Stomach (tissue), 9 donors: ENCODE results near the gene CSMD2. TPM values are rescaled to one million over a fixed set of nuclear protein-coding genes. Genes with fewer than 3 reads are reported as not detected.

ENCODE experiments used
- DNase-seq, 2 donors: peaks; one replicate each; pipeline versions ENCODE4 v3.0.0 to v3.0.0-alpha.2; 2013 to 2019
- H3K27ac ChIP-seq, 5 donors: fragments of 200-600 bp in 4 of 5; sonication (generic) in 4 of 5; one replicate each; pipeline ENCODE4 v1.5.1; 2013 to 2019; ENCODE audit warnings: mild to moderate bottlenecking in 1 of 5, moderate library complexity in 1 of 5
- H3K27me3 ChIP-seq, 3 donors: fragments of 200-600 bp; sonication (generic); one replicate each; pipeline ENCODE4 v1.5.1; 2017 to 2019; ENCODE audit warnings: mixed run types in 1 of 3
- H3K36me3 ChIP-seq, 4 donors: fragments of 200-600 bp; sonication (generic); 1 replicate in 3 of 4; 2 replicates in 1 of 4; pipeline ENCODE4 v1.5.1; 2016 to 2019
- H3K4me1 ChIP-seq, 4 donors: fragments of 200-600 bp; sonication (generic); one replicate each; pipeline ENCODE4 v1.5.1; 2016 to 2019
- H3K4me3 ChIP-seq, 4 donors: fragments of 200-600 bp; sonication (generic) in 3 of 4; one replicate each; pipeline ENCODE4 v1.5.1; 2016 to 2019; ENCODE audit warnings: mild to moderate bottlenecking in 1 of 4
- H3K9me3 ChIP-seq, 4 donors: fragments of 200-600 bp; sonication (generic); one replicate each; pipeline ENCODE4 v1.5.1; 2016 to 2019
- EP300 ChIP-seq: sonication (generic); formaldehyde crosslinking; IDR thresholded peaks from one replicate; pipeline ENCODE4 v1.6.1; 2017; ENCODE audit warnings: antibody characterized with exemption
- POLR2A ChIP-seq, 4 donors: fragments of 450-650 bp; IDR thresholded peaks; one replicate each; pipeline ENCODE4 v1.6.1; 2016; ENCODE audit warnings: antibody characterized with exemption in 4 of 4, control low read depth in 2 of 4, mild to moderate bottlenecking in 1 of 4, moderate library complexity in 1 of 4
- POLR2AphosphoS5 ChIP-seq, 3 donors: sonication (generic); formaldehyde crosslinking; IDR thresholded peaks; one replicate each; pipeline ENCODE4 v1.6.1; 2016; ENCODE audit warnings: antibody characterized with exemption in 3 of 3
- WGBS, 5 donors: extraction: QIAGEN DNeasy Blood & Tissue Kit in 3 of 5; methylation state at CpG; one replicate each; pipeline versions ENCODE4 v1.1.5 to v1.1.7; 2013 to 2018; 5-methylcytosine and 5-hydroxymethylcytosine counted together
- intact Hi-C: fragments of 100-400 bp; cut with DNase I; formaldehyde crosslinking; loops from one replicate; pipeline ENCODE4 v1.15.1; 2023; ENCODE audit warnings: low total_unique reads
- polyA plus RNA-seq, 3 donors: library from polyadenylated mRNA; stranded (reverse); fragments of 200-250 nt; gene quantifications; one replicate each; pipeline ENCODE4 v1.2.3, GENCODE V29; 2013
- total RNA-seq, 5 donors: library from RNA; depleted of rRNA; stranded (reverse); fragments of >200 nt; gene quantifications; one replicate each; pipeline versions ENCODE4 v1.1.0 to v1.2.3, GENCODE V29; 2014 to 2016
- TF ChIP-seq, protein P1 (sequence below), 7 experiments: fragments of 450-650 bp in 4 of 7; fragments of 200-600 bp in 3 of 7; sonication (generic) in 3 of 7; IDR thresholded peaks; one replicate each; pipeline ENCODE4 v1.5.1; 2016 to 2019; ENCODE audit warnings: antibody characterized with exemption in 7 of 7, control low read depth in 2 of 7, mild to moderate bottlenecking in 1 of 7
- donor health status: healthy with polysubstance abuse.
- donor health status: Bipolar disorder and iron deficiency.
- donor health status: healthy.

CSMD2 gene
- total and polyA plus RNA-seq, 8 donors: 0.10 to 3.5 (median 0.37) TPM; not detected in 1

DNA sequence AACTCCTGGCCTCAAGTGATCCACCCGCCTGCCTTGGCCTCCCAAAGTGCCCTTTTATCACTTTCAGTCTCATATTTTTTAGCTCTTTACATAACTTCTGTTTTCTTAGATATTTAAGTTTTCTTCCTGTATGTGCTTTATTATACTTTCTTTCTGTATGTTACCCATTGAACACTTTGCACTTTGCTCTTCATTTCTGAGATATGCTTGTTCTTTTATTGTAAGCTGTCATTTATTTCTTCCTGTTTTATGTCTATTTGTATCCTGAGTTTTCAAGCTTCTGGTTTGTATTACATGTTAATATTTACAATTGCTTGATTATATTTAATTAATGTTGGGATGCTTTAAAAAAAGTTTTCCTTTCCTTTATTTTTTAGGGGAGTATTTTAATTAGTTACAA is 656.9 kb downstream of the CSMD2 start:
- Histone ChIP-seq H3K4me1 (no peaks in the 10 kb centered on the region), H3K27me3 (no peaks in the 10 kb centered on the region), H3K27ac (no peak overlapping the region), H3K9me3 (no peaks in the 10 kb centered on the region), H3K36me3 (no peaks in the 10 kb centered on the region), H3K4me3 (no peak overlapping the region)
- no peak for TF ChIP-seq EP300
- TF ChIP-seq POLR2A (IDR thresholded peaks at IDR 0.05): no peak
- TF ChIP-seq, protein P1, sequence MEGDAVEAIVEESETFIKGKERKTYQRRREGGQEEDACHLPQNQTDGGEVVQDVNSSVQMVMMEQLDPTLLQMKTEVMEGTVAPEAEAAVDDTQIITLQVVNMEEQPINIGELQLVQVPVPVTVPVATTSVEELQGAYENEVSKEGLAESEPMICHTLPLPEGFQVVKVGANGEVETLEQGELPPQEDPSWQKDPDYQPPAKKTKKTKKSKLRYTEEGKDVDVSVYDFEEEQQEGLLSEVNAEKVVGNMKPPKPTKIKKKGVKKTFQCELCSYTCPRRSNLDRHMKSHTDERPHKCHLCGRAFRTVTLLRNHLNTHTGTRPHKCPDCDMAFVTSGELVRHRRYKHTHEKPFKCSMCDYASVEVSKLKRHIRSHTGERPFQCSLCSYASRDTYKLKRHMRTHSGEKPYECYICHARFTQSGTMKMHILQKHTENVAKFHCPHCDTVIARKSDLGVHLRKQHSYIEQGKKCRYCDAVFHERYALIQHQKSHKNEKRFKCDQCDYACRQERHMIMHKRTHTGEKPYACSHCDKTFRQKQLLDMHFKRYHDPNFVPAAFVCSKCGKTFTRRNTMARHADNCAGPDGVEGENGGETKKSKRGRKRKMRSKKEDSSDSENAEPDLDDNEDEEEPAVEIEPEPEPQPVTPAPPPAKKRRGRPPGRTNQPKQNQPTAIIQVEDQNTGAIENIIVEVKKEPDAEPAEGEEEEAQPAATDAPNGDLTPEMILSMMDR (IDR thresholded peaks at IDR 0.05): no peak
- TF ChIP-seq POLR2AphosphoS5 (IDR thresholded peaks at IDR 0.05): no peak
- intact Hi-C loops: no loop called here
- DNase-seq: no peak
- 67 to 88% (median 71%) methylated on average over 1 of the region's 1 CpG for WGBS, 5 donors

DNA sequence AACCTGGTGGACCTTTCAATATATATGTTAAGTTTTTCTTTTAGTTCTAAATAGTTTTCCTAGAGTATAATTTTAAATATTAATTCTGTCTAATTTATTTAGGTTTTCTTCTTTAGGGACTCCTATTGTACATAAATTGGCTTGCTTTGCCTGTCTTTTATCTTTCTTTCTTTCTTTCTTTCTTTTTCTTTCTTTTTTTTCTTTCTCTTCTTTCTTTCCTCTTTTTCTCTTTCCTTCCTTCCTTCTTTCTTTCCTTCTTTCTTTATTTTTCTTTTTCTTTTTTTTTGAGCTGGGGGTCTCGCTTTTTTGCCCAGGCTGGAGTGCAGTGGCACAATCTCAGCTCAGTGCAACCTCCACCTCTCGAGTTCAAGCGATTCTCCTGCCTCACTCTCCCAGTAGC is 657.4 kb downstream of the CSMD2 start:
- intact Hi-C loops: no loop called here
- Histone ChIP-seq H3K4me3 (no peak overlapping the region), H3K27ac (no peak overlapping the region), H3K4me1 (no peaks in the 10 kb centered on the region), H3K9me3 (no peaks in the 10 kb centered on the region), H3K36me3 (no peaks in the 10 kb centered on the region), H3K27me3 (no peaks in the 10 kb centered on the region)
- WGBS, 5 donors: 87 to 98% (median 93%) methylated on average over 3 of the region's 3 CpGs
- DNase-seq: no peak
- TF ChIP-seq EP300 (no peak), POLR2AphosphoS5 (IDR thresholded peaks at IDR 0.05) (no peak), POLR2A (IDR thresholded peaks at IDR 0.05) (no peak)
- TF ChIP-seq, protein P1 (IDR thresholded peaks at IDR 0.05): no peak

DNA sequence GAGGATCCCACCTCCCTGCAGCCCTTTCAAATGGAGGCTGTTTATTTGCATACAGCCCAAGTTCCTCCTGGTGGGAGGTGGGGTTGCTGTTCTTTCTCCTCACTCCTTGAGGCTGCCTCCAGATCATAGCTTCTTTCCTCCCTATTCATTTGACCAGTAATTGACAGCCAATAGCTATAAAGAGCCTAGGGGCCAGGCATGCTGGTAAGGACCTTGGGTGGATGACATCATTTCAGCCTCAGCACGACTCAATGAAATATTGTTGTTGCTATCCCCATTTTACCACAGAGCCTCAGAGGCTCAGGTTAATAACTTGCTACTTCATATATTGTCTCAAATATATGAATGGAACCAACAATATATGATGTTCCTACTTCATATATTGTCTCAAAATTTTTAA is 661.5 kb downstream of the CSMD2 start:
- DNase-seq: no peak
- intact Hi-C loops: no loop called here
- no peaks in the 10 kb centered on the region for H3K4me1 ChIP-seq
- H3K27me3 ChIP-seq: no peaks in the 10 kb centered on the region
- 75 to 90% (median 87%) methylated on average over 1 of the region's 1 CpG for WGBS, 5 donors
- peaks cover 0 to 4% (median 2%) of the 10 kb centered on the region in 4 donors for H3K36me3 ChIP-seq
- no peak overlapping the region for H3K4me3 ChIP-seq
- peaks cover 0 to 16% (median 10%) of the 10 kb centered on the region in 4 donors for H3K9me3 ChIP-seq
- no peak overlapping the region for H3K27ac ChIP-seq
- TF ChIP-seq, protein P1 (IDR thresholded peaks at IDR 0.05): no peak
- TF ChIP-seq EP300 (no peak), POLR2AphosphoS5 (IDR thresholded peaks at IDR 0.05) (no peak), POLR2A (IDR thresholded peaks at IDR 0.05) (no peak)

DNA sequence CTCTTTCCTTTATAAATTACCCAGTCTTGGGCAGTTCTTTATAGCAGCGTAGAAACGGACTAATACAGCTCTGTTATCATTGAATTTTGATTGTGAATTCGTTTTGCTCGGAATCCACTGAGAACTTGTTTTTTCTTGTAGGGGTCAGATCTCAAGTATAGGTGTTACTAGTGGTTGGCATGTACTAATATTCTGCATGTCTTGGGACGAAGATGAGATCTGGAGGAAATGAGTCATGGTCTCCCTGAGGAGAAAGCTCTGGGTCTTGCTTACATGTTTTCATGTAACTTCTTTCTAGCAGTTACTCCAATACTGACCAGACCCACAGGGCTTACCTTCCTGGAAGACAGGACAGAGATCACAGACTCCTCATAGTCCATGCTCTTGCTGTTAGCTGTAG is 662.3 kb downstream of the CSMD2 start:
- no peak overlapping the region for H3K27ac ChIP-seq

More for the DNA sequence above, 662.3 kb downstream of the CSMD2 start:
- intact Hi-C loops: no loop called here
- H3K4me1 ChIP-seq: no peaks in the 10 kb centered on the region
- peaks cover 0 to 24% (median 16%) of the 10 kb centered on the region in 4 donors for H3K9me3 ChIP-seq
- H3K27me3 ChIP-seq: no peaks in the 10 kb centered on the region
- no peak overlapping the region for H3K4me3 ChIP-seq
- no peak for TF ChIP-seq POLR2A (IDR thresholded peaks at IDR 0.05)
- TF ChIP-seq POLR2AphosphoS5 (IDR thresholded peaks at IDR 0.05): no peak
- no peak for TF ChIP-seq EP300
- TF ChIP-seq, protein P1 (IDR thresholded peaks at IDR 0.05): no peak
- 65 to 79% (median 69%) methylated on average over 5 of the region's 5 CpGs for WGBS, 5 donors
- DNase-seq: no peak
- peaks cover 0 to 11% (median 2%) of the 10 kb centered on the region in 4 donors for H3K36me3 ChIP-seq
